Measurements from ENCODE around the gene DCAF10. TPM values are rescaled to one million over a fixed set of nuclear protein-coding genes. Genes with fewer than 3 reads are reported as not detected.
"Not testable (repeated sequence)": the region's sequence is repeated elsewhere in the genome, so short reads cannot be mapped to it uniquely, and the experiment has no call there.

Gene DCAF10
- polyA plus RNA-seq, 3 donors, result 12.4 to 17.2 (median 14.7) TPM

DNA sequence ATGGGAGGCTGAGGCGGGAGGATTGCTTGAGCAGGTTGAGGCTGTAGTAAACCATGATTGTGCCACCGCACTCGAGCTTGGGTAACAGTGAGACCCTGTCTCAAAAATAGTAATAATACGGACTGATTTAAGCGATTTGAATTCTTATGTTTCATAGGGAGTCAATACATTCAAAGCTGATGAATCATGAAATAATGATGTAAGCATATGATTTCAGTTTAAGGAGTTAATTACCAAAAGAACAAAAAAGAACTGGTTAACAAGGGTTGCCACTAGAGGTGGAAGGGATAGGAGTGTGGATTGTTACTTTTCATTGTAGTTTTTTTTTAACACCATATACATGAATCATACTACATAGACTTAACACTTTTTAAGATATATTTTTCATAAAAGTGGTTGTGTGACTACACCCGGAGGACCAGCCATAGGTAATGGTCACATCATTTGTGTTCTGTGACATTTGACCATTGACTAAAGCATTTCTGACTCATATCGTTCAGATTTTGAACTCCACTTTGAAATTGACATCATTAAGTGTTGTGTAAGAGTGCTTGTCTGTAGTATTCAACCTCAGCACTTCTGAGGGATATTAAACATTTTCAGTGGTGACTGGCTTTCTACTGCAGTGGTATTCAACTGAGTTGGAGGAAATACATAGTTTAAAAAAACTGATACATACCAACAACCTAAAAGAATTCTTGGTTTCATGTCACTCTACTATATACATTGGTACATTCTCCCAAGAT, 40.0 kb upstream of the DCAF10 start:
- H3K27ac Mint-ChIP-seq, result no peak overlapping the region
- intact Hi-C loops (cut with micrococcal nuclease), result no loop called here
- no peaks in the 10 kb centered on the region for H3K9me3 Mint-ChIP-seq
- Histone ChIP-seq H3K36me3 (replicated peaks in 1 of 2; ENCODE audit: control insufficient read depth in 1 of 2, insufficient read depth in 2 of 2, low read length in 2 of 2) (peaks cover 12 to 37% of the 10 kb centered on the region in 2 donors), H3K79me2 (ENCODE audit: insufficient read depth, low read length) (peaks cover 16% of the 10 kb centered on the region), H4K20me1 (ENCODE audit: insufficient read depth, low read length) (peaks cover 20% of the 10 kb centered on the region), H3K9ac (ENCODE audit: insufficient read depth, low read length, poor library complexity, severe bottlenecking) (no peak overlapping the region), H3K27me3 (ENCODE audit: control insufficient read depth in 2 of 2, insufficient read depth in 2 of 2, low read length in 2 of 2) (no peaks in the 10 kb centered on the region), H3K9me3 (replicated peaks in 1 of 2; ENCODE audit: control insufficient read depth in 1 of 2, insufficient read depth in 1 of 2, low read length in 2 of 2) (no peaks in the 10 kb centered on the region), H3K27ac (ENCODE audit: low read depth in 1 of 2, low read length in 2 of 2) (no peak overlapping the region), H3K4me2 (replicated peaks; ENCODE audit: extremely low read depth, low read length, poor library complexity, severe bottlenecking) (no peak overlapping the region), H3K4me1 (ENCODE audit: control insufficient read depth in 1 of 2, insufficient read depth in 2 of 2, low read length in 2 of 2) (no peaks in the 10 kb centered on the region), H3K4me3 (replicated peaks in 1 of 3; ENCODE audit: low read depth in 2 of 3, low read length in 3 of 3) (no peak overlapping the region), H2AFZ (ENCODE audit: insufficient read depth, low read depth, low read length, poor library complexity, severe bottlenecking) (no peak overlapping the region)
- WGBS (ENCODE audit: insufficient coverage), result 94% methylated on average over 5 of the region's 7 CpGs
- peaks cover 26 to 40% of the 10 kb centered on the region in 2 donors for H3K36me3 Mint-ChIP-seq
- no peak for DNase-seq
- H3K4me1 Mint-ChIP-seq, result no peaks in the 10 kb centered on the region
- no peak overlapping the region for H3K4me3 Mint-ChIP-seq
- TF ChIP-seq, protein P1, sequence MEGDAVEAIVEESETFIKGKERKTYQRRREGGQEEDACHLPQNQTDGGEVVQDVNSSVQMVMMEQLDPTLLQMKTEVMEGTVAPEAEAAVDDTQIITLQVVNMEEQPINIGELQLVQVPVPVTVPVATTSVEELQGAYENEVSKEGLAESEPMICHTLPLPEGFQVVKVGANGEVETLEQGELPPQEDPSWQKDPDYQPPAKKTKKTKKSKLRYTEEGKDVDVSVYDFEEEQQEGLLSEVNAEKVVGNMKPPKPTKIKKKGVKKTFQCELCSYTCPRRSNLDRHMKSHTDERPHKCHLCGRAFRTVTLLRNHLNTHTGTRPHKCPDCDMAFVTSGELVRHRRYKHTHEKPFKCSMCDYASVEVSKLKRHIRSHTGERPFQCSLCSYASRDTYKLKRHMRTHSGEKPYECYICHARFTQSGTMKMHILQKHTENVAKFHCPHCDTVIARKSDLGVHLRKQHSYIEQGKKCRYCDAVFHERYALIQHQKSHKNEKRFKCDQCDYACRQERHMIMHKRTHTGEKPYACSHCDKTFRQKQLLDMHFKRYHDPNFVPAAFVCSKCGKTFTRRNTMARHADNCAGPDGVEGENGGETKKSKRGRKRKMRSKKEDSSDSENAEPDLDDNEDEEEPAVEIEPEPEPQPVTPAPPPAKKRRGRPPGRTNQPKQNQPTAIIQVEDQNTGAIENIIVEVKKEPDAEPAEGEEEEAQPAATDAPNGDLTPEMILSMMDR (IDR thresholded peaks at IDR 0.05), result no peak
- no peaks in the 10 kb centered on the region for H3K27me3 Mint-ChIP-seq (ENCODE audit: low read depth in 3 of 3)

DNA sequence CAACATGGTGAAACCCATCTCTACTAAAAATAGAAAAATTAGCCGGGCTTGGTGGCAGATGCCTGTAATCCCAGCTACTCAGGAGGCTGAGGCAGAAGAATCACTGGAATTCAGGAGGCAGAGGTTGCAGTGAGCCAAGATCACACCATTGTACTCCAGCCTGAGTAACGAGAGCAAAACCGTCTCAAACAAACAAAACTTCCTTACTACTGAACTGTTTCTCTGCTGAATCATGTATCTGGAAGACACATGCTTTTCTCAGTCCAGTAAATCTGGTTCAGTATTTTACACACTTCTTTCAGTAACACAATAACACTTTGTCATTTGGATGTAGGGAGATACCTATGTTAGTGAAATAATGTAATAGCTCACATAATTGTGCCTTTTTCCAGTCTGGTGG, 39.1 kb upstream of the DCAF10 start:
- peaks cover 20% of the 10 kb centered on the region for H4K20me1 ChIP-seq (ENCODE audit: insufficient read depth, low read length)
- H3K27me3 Mint-ChIP-seq (ENCODE audit: low read depth in 3 of 3), result no peaks in the 10 kb centered on the region
- H3K36me3 Mint-ChIP-seq, result peaks cover 31 to 47% of the 10 kb centered on the region in 2 donors
- H3K4me3 Mint-ChIP-seq, result no peak overlapping the region
- 79% methylated on average over 3 of the region's 3 CpGs for WGBS (ENCODE audit: insufficient coverage)
- intact Hi-C loops (cut with micrococcal nuclease), result no loop called here
- no peak overlapping the region for H3K27ac ChIP-seq (ENCODE audit: low read depth in 1 of 2, low read length in 2 of 2)
- H3K4me2 ChIP-seq (replicated peaks; ENCODE audit: extremely low read depth, low read length, poor library complexity, severe bottlenecking), result no peak overlapping the region
- TF ChIP-seq, protein P1 (IDR thresholded peaks at IDR 0.05), result no peak
- no peaks in the 10 kb centered on the region for H3K4me1 Mint-ChIP-seq
- no peak overlapping the region for H3K4me3 ChIP-seq (replicated peaks in 1 of 3; ENCODE audit: low read depth in 2 of 3, low read length in 3 of 3)
- no peaks in the 10 kb centered on the region for H3K4me1 ChIP-seq (ENCODE audit: control insufficient read depth in 1 of 2, insufficient read depth in 2 of 2, low read length in 2 of 2)
- H2AFZ ChIP-seq (ENCODE audit: insufficient read depth, low read depth, low read length, poor library complexity, severe bottlenecking), result no peak overlapping the region
- peaks cover 12 to 37% of the 10 kb centered on the region in 2 donors for H3K36me3 ChIP-seq (replicated peaks in 1 of 2; ENCODE audit: control insufficient read depth in 1 of 2, insufficient read depth in 2 of 2, low read length in 2 of 2)
- no peaks in the 10 kb centered on the region for H3K9me3 ChIP-seq (replicated peaks in 1 of 2; ENCODE audit: control insufficient read depth in 1 of 2, insufficient read depth in 1 of 2, low read length in 2 of 2)
- H3K27ac Mint-ChIP-seq, result peak overlapping the region in 1 of 7 donors; percentile 9
- no peak for DNase-seq
- H3K9ac ChIP-seq (ENCODE audit: insufficient read depth, low read length, poor library complexity, severe bottlenecking), result no peak overlapping the region
- no peaks in the 10 kb centered on the region for H3K27me3 ChIP-seq (ENCODE audit: control insufficient read depth in 2 of 2, insufficient read depth in 2 of 2, low read length in 2 of 2)
- H3K9me3 Mint-ChIP-seq, result no peaks in the 10 kb centered on the region
- peaks cover 9% of the 10 kb centered on the region for H3K79me2 ChIP-seq (ENCODE audit: insufficient read depth, low read length)

DNA sequence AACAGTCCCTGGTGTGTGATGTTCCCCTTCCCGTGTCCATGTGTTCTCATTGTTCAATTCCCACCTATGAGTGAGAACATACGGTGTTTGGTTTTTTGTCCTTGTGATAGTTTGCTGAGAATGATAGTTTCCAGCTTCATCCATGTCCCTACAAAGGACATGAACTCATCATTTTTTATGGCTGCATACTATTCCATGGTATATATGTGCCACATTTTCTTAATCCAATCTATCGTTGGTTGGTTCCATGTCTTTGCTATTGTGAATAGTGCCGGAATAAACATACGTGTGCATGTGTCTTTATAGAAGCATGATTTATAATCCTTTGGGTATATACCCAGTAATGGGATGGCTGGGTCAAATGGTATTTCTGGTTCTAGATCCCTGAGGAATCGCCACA, 35.3 kb upstream of the DCAF10 start:
- H3K9ac ChIP-seq (ENCODE audit: insufficient read depth, low read length, poor library complexity, severe bottlenecking); H3K4me3 ChIP-seq (replicated peaks in 1 of 3; ENCODE audit: low read depth in 2 of 3, low read length in 3 of 3); H3K4me2 ChIP-seq (replicated peaks; ENCODE audit: extremely low read depth, low read length, poor library complexity, severe bottlenecking); H4K20me1 ChIP-seq (ENCODE audit: insufficient read depth, low read length); H3K27ac Mint-ChIP-seq; intact Hi-C loops (cut with micrococcal nuclease); H3K79me2 ChIP-seq (ENCODE audit: insufficient read depth, low read length); H3K4me3 Mint-ChIP-seq; DNase-seq; H3K9me3 Mint-ChIP-seq; H3K27me3 Mint-ChIP-seq (ENCODE audit: low read depth in 3 of 3); H3K27me3 ChIP-seq (ENCODE audit: control insufficient read depth in 2 of 2, insufficient read depth in 2 of 2, low read length in 2 of 2); H3K4me1 Mint-ChIP-seq; H2AFZ ChIP-seq (ENCODE audit: insufficient read depth, low read depth, low read length, poor library complexity, severe bottlenecking); H3K27ac ChIP-seq (ENCODE audit: low read depth in 1 of 2, low read length in 2 of 2); H3K4me1 ChIP-seq (ENCODE audit: control insufficient read depth in 1 of 2, insufficient read depth in 2 of 2, low read length in 2 of 2); H3K9me3 ChIP-seq (replicated peaks in 1 of 2; ENCODE audit: control insufficient read depth in 1 of 2, insufficient read depth in 1 of 2, low read length in 2 of 2): not testable (repeated sequence)
- WGBS (ENCODE audit: insufficient coverage), result no CpG with 5 or more reads among the region's 6 CpGs
- peaks cover 26 to 61% of the 10 kb centered on the region in 2 donors for H3K36me3 ChIP-seq (replicated peaks in 1 of 2; ENCODE audit: control insufficient read depth in 1 of 2, insufficient read depth in 2 of 2, low read length in 2 of 2)
- H3K36me3 Mint-ChIP-seq, result peaks cover 49 to 69% of the 10 kb centered on the region in 2 donors
